DND-41 (cell line): ENCODE measurements around the gene SLC25A25.

ENCODE experiments used
- ATAC-seq: fragments of 200-7000 bp; cut with Tn5 transposase; 3 replicates; pipeline ENCODE4 v1.9.1; 2021; ENCODE audit warnings: low read depth; ENCODE audit not compliant: insufficient read depth
- DNase-seq: peaks from one replicate; pipeline ENCODE4 v3.0.0-alpha.2; 2020
- H2AFZ ChIP-seq: 2 replicates; pipeline ENCODE4 v1.6.0; 2012; ENCODE audit warnings: low read depth, low read length
- H3K27ac ChIP-seq: 2 replicates; pipeline ENCODE4 v1.5.1; 2012; ENCODE audit warnings: low read length, inconsistent platforms
- H3K27me3 ChIP-seq: fragments of 200-600 bp; sonication (generic); 2 replicates; pipeline ENCODE4 v1.6.0; 2012; ENCODE audit warnings: low read length, mild to moderate bottlenecking, inconsistent platforms; ENCODE audit not compliant: insufficient read depth, poor library complexity
- H3K36me3 ChIP-seq: 2 replicates; pipeline ENCODE4 v1.5.1; 2012; ENCODE audit warnings: low read length, inconsistent platforms; ENCODE audit not compliant: insufficient read depth
- H3K4me1 ChIP-seq: 2 replicates; pipeline ENCODE4 v1.5.1; 2012; ENCODE audit warnings: mild to moderate bottlenecking, low read length; ENCODE audit not compliant: insufficient read depth
- H3K4me2 ChIP-seq: 2 replicates; pipeline ENCODE4 v1.6.0; 2012; ENCODE audit warnings: mild to moderate bottlenecking, moderate library complexity, low read length, inconsistent platforms; ENCODE audit not compliant: insufficient read depth
- H3K4me3 ChIP-seq, 2 experiments: fragments of 200-600 bp in 1 of 2; shearing (Covaris generic) in 1 of 2; 2 replicates each; pipeline ENCODE4 v1.5.1; 2012 to 2016; ENCODE audit warnings: inconsistent platforms in 2 of 2, low read length in 2 of 2, mild to moderate bottlenecking in 2 of 2, low read depth in 1 of 2, moderate library complexity in 1 of 2
- H3K79me2 ChIP-seq: 2 replicates; pipeline ENCODE4 v1.6.0; 2012; ENCODE audit warnings: low read length, inconsistent platforms; ENCODE audit not compliant: insufficient read depth
- H3K9ac ChIP-seq: 2 replicates; pipeline ENCODE4 v1.6.0; 2012; ENCODE audit warnings: low read depth, mild to moderate bottlenecking, inconsistent platforms, low read length, moderate library complexity
- H3K9me3 ChIP-seq: 2 replicates; pipeline ENCODE4 v1.5.1; 2012; ENCODE audit warnings: low read length, moderate library complexity, mild to moderate bottlenecking, inconsistent platforms; ENCODE audit not compliant: insufficient read depth, severe bottlenecking
- H4K20me1 ChIP-seq: 2 replicates; pipeline ENCODE4 v1.6.0; 2012; ENCODE audit warnings: low read length; ENCODE audit not compliant: insufficient read depth
- CTCF ChIP-seq: IDR thresholded peaks from 2 replicates; pipeline ENCODE4 v1.5.1; 2012; ENCODE audit warnings: borderline replicate concordance, low read length, moderate library complexity, mild to moderate bottlenecking; ENCODE audit not compliant: poor library complexity, severe bottlenecking; ENCODE audit errors: extremely low read depth
- EZH2 ChIP-seq: IDR thresholded peaks from 3 replicates; pipeline ENCODE4 v1.6.1; 2012; ENCODE audit warnings: borderline replicate concordance, low read depth, mild to moderate bottlenecking, moderate library complexity, low read length, inconsistent platforms; ENCODE audit not compliant: severe bottlenecking

Gene SLC25A25

DNA sequence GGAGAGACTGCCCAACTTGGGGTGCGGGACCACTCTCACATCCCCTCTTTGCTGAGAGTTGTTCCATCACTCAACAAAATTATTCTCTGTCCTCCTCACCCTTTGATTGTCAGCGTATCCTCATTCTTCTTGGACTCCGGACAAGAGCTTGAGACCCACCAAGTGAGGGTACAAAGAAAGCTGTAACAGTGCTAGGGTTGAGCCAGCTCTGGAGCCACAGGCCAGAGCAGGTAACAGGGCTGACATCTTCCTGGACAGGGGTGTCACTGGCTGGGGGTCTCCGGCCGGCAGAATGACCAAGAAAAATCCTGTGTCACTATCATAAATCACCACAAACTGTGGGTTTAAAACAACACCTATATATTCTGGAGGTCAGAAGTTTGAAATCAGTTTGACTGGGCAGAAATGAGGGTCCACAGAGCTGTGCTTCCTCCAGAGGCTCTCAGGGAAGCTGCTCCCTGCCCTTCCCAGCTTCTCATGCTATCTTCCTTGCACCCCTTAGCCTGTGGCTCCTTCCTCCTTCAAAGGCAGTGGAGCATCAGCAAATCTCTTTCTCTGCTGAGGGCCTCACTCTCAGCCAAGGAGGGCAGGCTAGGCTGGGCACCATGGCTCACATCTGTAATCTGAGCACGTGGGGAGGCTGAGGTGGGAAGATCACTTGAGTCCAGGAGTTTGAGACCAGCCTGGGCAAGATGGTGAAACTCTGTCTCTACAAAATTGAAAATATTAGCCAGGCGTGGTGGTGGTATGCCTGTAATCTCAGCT is 87.9 kb downstream of the SLC25A25 start:
- TF ChIP-seq CTCF, result no peak
- TF ChIP-seq EZH2, result no peak
- no peak overlapping the region for H3K4me3 ChIP-seq
- H3K9me3 ChIP-seq, result no peaks in the 10 kb centered on the region
- H3K9ac ChIP-seq, result no peak overlapping the region
- ATAC-seq (no peak), DNase-seq (no peak)
- no peaks in the 10 kb centered on the region for H4K20me1 ChIP-seq
- no peak overlapping the region for H2AFZ ChIP-seq
- H3K27me3 ChIP-seq, result no peaks in the 10 kb centered on the region
- no peak overlapping the region for H3K4me2 ChIP-seq
- no peak overlapping the region for H3K27ac ChIP-seq
- H3K36me3 ChIP-seq, result no peaks in the 10 kb centered on the region
- peaks cover 2% of the 10 kb centered on the region; the same call in 1 of the 2 replicates for H3K79me2 ChIP-seq
- H3K4me1 ChIP-seq, result peaks cover 9% of the 10 kb centered on the region
